COLO668 (cell line): ENCODE results near the gene CORO2B.

Experiments
- DNase-seq: peaks from one replicate; lab custom pipeline; 2025; ENCODE audit not compliant: unreplicated experiment; lab: John Stamatoyannopoulos, UW

The CORO2B gene

GRCh38 chr15:68589783-68590710, 11.3 kb downstream of the CORO2B start:
- DNase-seq, result no peak

GRCh38 chr15:68590721-68591389, 12.1 kb downstream of the CORO2B start:
- DNase-seq, result no peak

GRCh38 chr15:68592054-68592453, 13.3 kb downstream of the CORO2B start:
- no peak for DNase-seq

- no peak for DNase-seq
Observed at GRCh38 chr15:68592544-68592943, 13.8 kb downstream of the CORO2B start.

GRCh38 chr15:68593341-68593740, 14.5 kb downstream of the CORO2B start:
- DNase-seq, result no peak

- no peak for DNase-seq
Observed at GRCh38 chr15:68593828-68594532, 15.2 kb downstream of the CORO2B start.

- no peak for DNase-seq
Observed at GRCh38 chr15:68594533-68595259, 15.9 kb downstream of the CORO2B start.

GRCh38 chr15:68595260-68595564, 16.4 kb downstream of the CORO2B start:
- DNase-seq, result no peak

- DNase-seq, result no peak
Observed at GRCh38 chr15:68595761-68596160, 17.0 kb downstream of the CORO2B start.

- DNase-seq, result no peak
Observed at GRCh38 chr15:68596691-68597090, 17.9 kb downstream of the CORO2B start.

GRCh38 chr15:68597581-68597980, 18.8 kb downstream of the CORO2B start:
- no peak for DNase-seq

- no peak for DNase-seq
Observed at GRCh38 chr15:68598171-68599152, 19.7 kb downstream of the CORO2B start.

GRCh38 chr15:68599153-68599545, 20.4 kb downstream of the CORO2B start:
- no peak for DNase-seq

- no peak for DNase-seq
Observed at GRCh38 chr15:68599560-68600071, 20.8 kb downstream of the CORO2B start.

GRCh38 chr15:68601206-68602197, 22.7 kb downstream of the CORO2B start:
- no peak for DNase-seq

GRCh38 chr15:68602459-68603215, 23.8 kb downstream of the CORO2B start:
- DNase-seq, result no peak

GRCh38 chr15:68603216-68603595, 24.4 kb downstream of the CORO2B start:
- no peak for DNase-seq

GRCh38 chr15:68603951-68604350, 25.2 kb downstream of the CORO2B start:
- DNase-seq, result no peak
